Measurements from ENCODE around the gene SLC29A2. TPM values are rescaled to one million over a fixed set of nuclear protein-coding genes. Genes with fewer than 3 reads are reported as not detected.

SLC29A2 gene
- total and polyA plus RNA-seq, 2 donors (not counting 3 experiments of a cell fraction or from before 2014, with no cell fraction given): 2.4 to 5.2 TPM

GRCh38 chr11:66414120-66414934, 42.8 kb upstream of the SLC29A2 start:
- dilution Hi-C loops (cut with MboI; ENCODE audit: extremely low pct_ligation_motif_present, low sequenced_read_pairs): no loop called here
- CTCF ChIA-PET: interaction anchor here (1.0 kb wide), 1 partner anchor 28 kb away, joined by 3 read pairs; no protein-coding TSS in a partner anchor
- TF ChIP-seq FOS (IDR thresholded peaks at IDR 0.05; ENCODE audit: borderline replicate concordance, insufficient read depth, low read length): no peak
- no peak for TF ChIP-seq EZH2 (IDR thresholded peaks at IDR 0.05; ENCODE audit: borderline replicate concordance, low read depth, low read length, severe bottlenecking)
- no peak for TF ChIP-seq JUN (IDR thresholded peaks at IDR 0.05; ENCODE audit: borderline replicate concordance, insufficient read depth, insufficient read length, low read depth)
- no peak for TF ChIP-seq POLR2A (IDR thresholded peaks at IDR 0.05; ENCODE audit: low read depth, low read length)
- no peak for TF ChIP-seq CTCF (IDR thresholded peaks at IDR 0.05; ENCODE audit: extremely low read depth in 1 of 2, insufficient read depth in 1 of 2, low read depth in 1 of 2, low read length in 2 of 2)
- no peak for TF ChIP-seq POLR2AphosphoS5 (IDR thresholded peaks at IDR 0.05; ENCODE audit: insufficient read depth, low read depth, low read length)
- no peak for TF ChIP-seq MYC (IDR thresholded peaks at IDR 0.05; ENCODE audit: low read depth, low read length)
- TF ChIP-seq MAX (IDR thresholded peaks at IDR 0.05; ENCODE audit: insufficient read depth, insufficient read length): no peak
- no peak for TF ChIP-seq GATA2 (IDR thresholded peaks at IDR 0.05; ENCODE audit: insufficient read depth, insufficient read length, low read depth, low read length)
- Histone ChIP-seq H3K9me1 (replicated peaks; ENCODE audit: control insufficient read depth, extremely low read depth, insufficient read depth, low read length) (no peaks in the 10 kb centered on the region), H3K4me3 (replicated peaks in 1 of 3; ENCODE audit: insufficient read depth in 1 of 3, low read depth in 1 of 3, low read length in 3 of 3) (no peak overlapping the region), H3K36me3 (ENCODE audit: control insufficient read depth in 2 of 2, extremely low read depth in 1 of 2, insufficient read depth in 2 of 2, low read length in 2 of 2) (no peaks in the 10 kb centered on the region), H4K20me1 (replicated peaks; ENCODE audit: control insufficient read depth, extremely low read depth, insufficient read depth, low read length) (no peaks in the 10 kb centered on the region), H3K4me2 (ENCODE audit: insufficient read depth, low read length) (no peak overlapping the region), H3K4me1 (ENCODE audit: control insufficient read depth, extremely low read depth, insufficient read depth, low read length) (no peaks in the 10 kb centered on the region), H3K9ac (replicated peaks; ENCODE audit: extremely low read depth, insufficient read depth, low read length) (no peak overlapping the region), H3K79me2 (ENCODE audit: control insufficient read depth, insufficient read depth, low read length) (no peaks in the 10 kb centered on the region), H2AFZ (ENCODE audit: low read depth, low read length) (no peak overlapping the region), H3K9me3 (replicated peaks; ENCODE audit: control insufficient read depth, insufficient read depth, low read length) (no peaks in the 10 kb centered on the region), H3K27ac (ENCODE audit: insufficient read depth, low read depth, low read length) (no peak overlapping the region), H3K27me3 (ENCODE audit: control insufficient read depth in 2 of 2, insufficient read depth in 2 of 2, low read length in 2 of 2) (peaks cover 11 to 17% of the 10 kb centered on the region in 2 experiments)
- BruUV-seq (replicated peaks): no TSS peak
- FAIRE-seq (no peak), DNase-seq (ENCODE audit: low read depth, low spot score) (no peak)
- POLR2A ChIA-PET: no interaction called here
- intact Hi-C loops (cut with micrococcal nuclease): no loop called here
